PFSK-1 (cell line): Measurements from ENCODE around the gene TTC13.

Experiments used
- FOXP2 ChIP-seq: optimal IDR thresholded peaks from 2 replicates; pipeline ENCODE3; 2011; ENCODE audit warnings: borderline replicate concordance, control low read depth, inconsistent platforms; ENCODE audit not compliant: insufficient read depth; ENCODE audit errors: extremely low read length, extremely low read depth
- POLR2AphosphoS5 ChIP-seq: IDR thresholded peaks from 2 replicates; pipeline ENCODE4 v1.6.1; 2012; ENCODE audit warnings: low read depth, mild to moderate bottlenecking, control low read depth, low read length, moderate library complexity
- REST ChIP-seq, 2 experiments: IDR thresholded peaks; 2 replicates each; pipeline versions ENCODE4 v1.6.1 to v1.8.0; 2011 to 2012; ENCODE audit warnings: low read depth in 2 of 2, low read length in 2 of 2, control low read depth in 1 of 2, inconsistent platforms in 1 of 2, mild to moderate bottlenecking in 1 of 2, moderate library complexity in 1 of 2; ENCODE audit not compliant: insufficient read depth in 1 of 2
- SIN3A ChIP-seq: IDR thresholded peaks from 2 replicates; pipeline ENCODE4 v1.6.1; 2012; ENCODE audit warnings: mild to moderate bottlenecking, low read length, moderate library complexity, borderline replicate concordance; ENCODE audit not compliant: insufficient read depth
- TAF1 ChIP-seq: IDR thresholded peaks from 2 replicates; pipeline ENCODE4 v1.6.1; 2012; ENCODE audit warnings: low read length, control low read depth, borderline replicate concordance; ENCODE audit not compliant: insufficient read depth

The TTC13 gene

GRCh38 chr1:230985711-230986110 lies 7.0 kb upstream of the TTC13 start:
- TF ChIP-seq SIN3A = no peak
- no peak for TF ChIP-seq REST (IDR thresholded peaks at IDR 0.05; ENCODE audit: insufficient read depth in 1 of 2, low read depth in 2 of 2, low read length in 2 of 2)
- no peak for TF ChIP-seq POLR2AphosphoS5
- no peak for TF ChIP-seq FOXP2
- no peak for TF ChIP-seq TAF1

GRCh38 chr1:230983811-230984210 lies 5.2 kb upstream of the TTC13 start:
- TF ChIP-seq SIN3A (no peak), FOXP2 (no peak), TAF1 (no peak), POLR2AphosphoS5 (no peak), REST (IDR thresholded peaks at IDR 0.05; ENCODE audit: insufficient read depth in 1 of 2, low read depth in 2 of 2, low read length in 2 of 2) (no peak)

- TF ChIP-seq TAF1 (no peak), SIN3A (no peak), REST (IDR thresholded peaks at IDR 0.05; ENCODE audit: insufficient read depth in 1 of 2, low read depth in 2 of 2, low read length in 2 of 2) (no peak), POLR2AphosphoS5 (no peak), FOXP2 (no peak)
These were observed 4.0 kb upstream of the TTC13 start for GRCh38 chr1:230982696-230983095.

- no peak for TF ChIP-seq TAF1
- no peak for TF ChIP-seq FOXP2
- TF ChIP-seq REST (IDR thresholded peaks at IDR 0.05; ENCODE audit: insufficient read depth in 1 of 2, low read depth in 2 of 2, low read length in 2 of 2) = no peak
- no peak for TF ChIP-seq SIN3A
- no peak for TF ChIP-seq POLR2AphosphoS5
These were observed 1.3 kb upstream of the TTC13 start for GRCh38 chr1:230979952-230980351.

GRCh38 chr1:230979389-230979716 lies 692 bp upstream of the TTC13 start:
- TF ChIP-seq TAF1 = no peak
- no peak for TF ChIP-seq FOXP2
- no peak for TF ChIP-seq POLR2AphosphoS5
- TF ChIP-seq REST (IDR thresholded peaks at IDR 0.05; ENCODE audit: insufficient read depth in 1 of 2, low read depth in 2 of 2, low read length in 2 of 2) = no peak
- no peak for TF ChIP-seq SIN3A
